NCI-H2081 (cell line): ENCODE measurements around the gene FYN.
"Not testable (repeated sequence)": the region's sequence is repeated elsewhere in the genome, so short reads cannot be mapped to it uniquely, and the experiment has no call there.

Source experiments
- DNase-seq, 2 experiments: peaks; one replicate each; lab custom pipeline; 2025; lab: John Stamatoyannopoulos, UW

FYN gene

GRCh38 chr6:111660531-111660930 is 212.7 kb downstream of the FYN start:
- DNase-seq = no peak

GRCh38 chr6:111658462-111659154 is 214.6 kb downstream of the FYN start:
- DNase-seq = no peak

GRCh38 chr6:111657146-111657545 is 216.1 kb downstream of the FYN start:
- DNase-seq = no peak

- peak; percentile 23 to 46 for DNase-seq
These were observed 219.3 kb downstream of the FYN start for GRCh38 chr6:111653979-111654378.

GRCh38 chr6:111653434-111653833 is 219.8 kb downstream of the FYN start:
- DNase-seq = peak in 1 of 2 experiments; percentile 9

GRCh38 chr6:111652156-111652555 is 221.1 kb downstream of the FYN start:
- no peak for DNase-seq

GRCh38 chr6:111651185-111652034 is 221.8 kb downstream of the FYN start:
- DNase-seq = no peak

GRCh38 chr6:111650049-111650448 is 223.2 kb downstream of the FYN start:
- DNase-seq = no peak

GRCh38 chr6:111648100-111648499 is 225.2 kb downstream of the FYN start:
- no peak for DNase-seq

- DNase-seq = no peak
These were observed 226.3 kb downstream of the FYN start for GRCh38 chr6:111646942-111647341.

- DNase-seq = no peak
These were observed 227.2 kb downstream of the FYN start for GRCh38 chr6:111646034-111646433.

GRCh38 chr6:111644893-111645430 is 228.3 kb downstream of the FYN start:
- no peak for DNase-seq

GRCh38 chr6:111642463-111643158 is 230.6 kb downstream of the FYN start:
- peak in 1 of 2 experiments; percentile 40 for DNase-seq

GRCh38 chr6:111639266-111639665 is 234.0 kb downstream of the FYN start:
- DNase-seq = no peak

GRCh38 chr6:111634981-111635380 is 238.3 kb downstream of the FYN start:
- DNase-seq = not testable (repeated sequence)

GRCh38 chr6:111633822-111634221 is 239.4 kb downstream of the FYN start:
- DNase-seq = no peak

- no peak for DNase-seq
These were observed 240.6 kb downstream of the FYN start for GRCh38 chr6:111632468-111633247.

- no peak for DNase-seq
These were observed 241.3 kb downstream of the FYN start for GRCh38 chr6:111631903-111632460.

GRCh38 chr6:111631018-111631417 is 242.2 kb downstream of the FYN start:
- no peak for DNase-seq

GRCh38 chr6:111628142-111628850 is 245.0 kb downstream of the FYN start:
- no peak for DNase-seq

GRCh38 chr6:111626441-111626840 is 246.8 kb downstream of the FYN start:
- DNase-seq = no peak
